GM12872 (cell line): Measurements from ENCODE around the gene POLR2A.

Experiments used
- CTCF ChIP-seq: IDR thresholded peaks from 3 replicates; pipeline ENCODE4 v1.5.1; 2011; ENCODE audit warnings: low read depth, mild to moderate bottlenecking, low read length, moderate library complexity; ENCODE audit not compliant: insufficient read depth

Gene POLR2A

GRCh38 chr17:7499161-7499560 lies 15.0 kb downstream of the POLR2A start:
- no peak for TF ChIP-seq CTCF

- no peak for TF ChIP-seq CTCF
Observed at GRCh38 chr17:7501729-7502128, 17.6 kb downstream of the POLR2A start.

GRCh38 chr17:7502171-7502847 lies 18.1 kb downstream of the POLR2A start:
- TF ChIP-seq CTCF, result no peak

- peak; percentile 36; the same call in 1 of the 3 replicates for TF ChIP-seq CTCF
Observed at GRCh38 chr17:7502987-7503386, 18.8 kb downstream of the POLR2A start.

- no peak for TF ChIP-seq CTCF
Observed at GRCh38 chr17:7503521-7503920, 19.4 kb downstream of the POLR2A start.

GRCh38 chr17:7508145-7508544 lies 24.0 kb downstream of the POLR2A start:
- no peak for TF ChIP-seq CTCF

GRCh38 chr17:7508846-7509245 lies 24.7 kb downstream of the POLR2A start:
- TF ChIP-seq CTCF, result no peak
